WTC11 (cell line): ENCODE data around the gene PFKFB3.

Source experiments
- CREB1 ChIP-seq: sonication (generic); formaldehyde crosslinking; IDR thresholded peaks from 2 replicates; pipeline ENCODE4 v1.8.0; 2023; ENCODE audit warnings: mild to moderate bottlenecking, missing genetic modification reagents
- CTCF ChIP-seq: fragments of 200-600 bp; IDR thresholded peaks from 2 replicates; pipeline ENCODE4 v1.8.0; 2022; ENCODE audit warnings: antibody characterized with exemption
- ELF4 ChIP-seq: sonication (generic); formaldehyde crosslinking; IDR thresholded peaks from 2 replicates; pipeline ENCODE4 v1.8.1; 2022; ENCODE audit warnings: low read depth, mild to moderate bottlenecking, moderate library complexity, missing genetic modification reagents
- FOXP4 ChIP-seq: sonication (generic); formaldehyde crosslinking; IDR thresholded peaks from 2 replicates; pipeline ENCODE4 v1.8.0; 2022; ENCODE audit warnings: mild to moderate bottlenecking, missing genetic modification reagents
- GABPB1 ChIP-seq: sonication (generic); formaldehyde crosslinking; IDR thresholded peaks from 2 replicates; pipeline ENCODE4 v1.8.1; 2023; ENCODE audit warnings: mild to moderate bottlenecking, missing genetic modification reagents
- HMGXB4 ChIP-seq: sonication (generic); formaldehyde crosslinking; IDR thresholded peaks from 2 replicates; pipeline ENCODE4 v1.8.1; 2023; ENCODE audit warnings: mild to moderate bottlenecking, moderate library complexity, missing genetic modification reagents
- JUN ChIP-seq: sonication (generic); formaldehyde crosslinking; IDR thresholded peaks from 2 replicates; pipeline ENCODE4 v1.8.0; 2023; ENCODE audit warnings: mild to moderate bottlenecking, missing genetic modification reagents
- NFYB ChIP-seq: sonication (generic); formaldehyde crosslinking; conservative IDR thresholded peaks from 2 replicates; pipeline ENCODE4 v1.8.0; 2022; ENCODE audit warnings: low read depth, missing genetic modification reagents
- OVOL2 ChIP-seq: fragments of 250-450 bp; sonication (Bioruptor Pico); IDR thresholded peaks from 2 replicates; pipeline ENCODE4 v1.9.0; 2021; ENCODE audit warnings: mild to moderate bottlenecking, borderline replicate concordance
- STAT6 ChIP-seq: sonication (generic); formaldehyde crosslinking; conservative IDR thresholded peaks from 2 replicates; pipeline ENCODE4 v1.8.1; 2023; ENCODE audit warnings: mild to moderate bottlenecking, low read depth, missing genetic modification reagents, moderate library complexity
- TEAD1 ChIP-seq: sonication (generic); formaldehyde crosslinking; IDR thresholded peaks from 2 replicates; pipeline ENCODE4 v1.8.0; 2022; ENCODE audit warnings: mild to moderate bottlenecking, missing genetic modification reagents
- ZNF396 ChIP-seq: fragments of 250-450 bp; sonication (Bioruptor Pico); IDR thresholded peaks from 2 replicates; pipeline ENCODE4 v1.8.0; 2021; ENCODE audit warnings: mild to moderate bottlenecking, moderate library complexity, borderline replicate concordance
- ZNF512 ChIP-seq: sonication (generic); formaldehyde crosslinking; IDR thresholded peaks from 2 replicates; pipeline ENCODE4 v1.8.1; 2022; ENCODE audit warnings: missing genetic modification reagents, borderline replicate concordance

- no peak for TF ChIP-seq OVOL2 (CRISPR knock-in tag)
- no peak for TF ChIP-seq STAT6 (CRISPR knock-in tag)
- no peak for TF ChIP-seq ZNF512 (CRISPR knock-in tag)
- TF ChIP-seq FOXP4 (CRISPR knock-in tag), result no peak
- TF ChIP-seq CTCF, result peak; percentile 26; the same call in 1 of the 2 replicates
- no peak for TF ChIP-seq JUN (CRISPR knock-in tag)
- TF ChIP-seq ELF4 (CRISPR knock-in tag), result no peak
- no peak for TF ChIP-seq TEAD1
- TF ChIP-seq CREB1 (CRISPR knock-in tag), result no peak
- no peak for TF ChIP-seq GABPB1 (CRISPR knock-in tag)
- no peak for TF ChIP-seq NFYB (CRISPR knock-in tag)
- TF ChIP-seq ZNF396 (CRISPR knock-in tag), result no peak
- TF ChIP-seq HMGXB4 (CRISPR knock-in tag), result no peak
These were observed 765 bp downstream of the PFKFB3 start for GRCh38 chr10:6203331-6204062.
